Dedifferentiated amniotic fluid mesenchymal stem cell (primary cell): Measurements from ENCODE around the gene MYD88.
A peak's percentile ranks its signal among the peaks of the same experiment; 100 is the strongest.
"Not testable (repeated sequence)": the region's sequence is repeated elsewhere in the genome, so short reads cannot be mapped to it uniquely, and the experiment has no call there.

Experiments
- DNase-seq: peaks from one replicate; pipeline ENCODE4 v3.0.0-alpha.2; 2016; ENCODE audit errors: extremely low spot score

Gene MYD88

DNA sequence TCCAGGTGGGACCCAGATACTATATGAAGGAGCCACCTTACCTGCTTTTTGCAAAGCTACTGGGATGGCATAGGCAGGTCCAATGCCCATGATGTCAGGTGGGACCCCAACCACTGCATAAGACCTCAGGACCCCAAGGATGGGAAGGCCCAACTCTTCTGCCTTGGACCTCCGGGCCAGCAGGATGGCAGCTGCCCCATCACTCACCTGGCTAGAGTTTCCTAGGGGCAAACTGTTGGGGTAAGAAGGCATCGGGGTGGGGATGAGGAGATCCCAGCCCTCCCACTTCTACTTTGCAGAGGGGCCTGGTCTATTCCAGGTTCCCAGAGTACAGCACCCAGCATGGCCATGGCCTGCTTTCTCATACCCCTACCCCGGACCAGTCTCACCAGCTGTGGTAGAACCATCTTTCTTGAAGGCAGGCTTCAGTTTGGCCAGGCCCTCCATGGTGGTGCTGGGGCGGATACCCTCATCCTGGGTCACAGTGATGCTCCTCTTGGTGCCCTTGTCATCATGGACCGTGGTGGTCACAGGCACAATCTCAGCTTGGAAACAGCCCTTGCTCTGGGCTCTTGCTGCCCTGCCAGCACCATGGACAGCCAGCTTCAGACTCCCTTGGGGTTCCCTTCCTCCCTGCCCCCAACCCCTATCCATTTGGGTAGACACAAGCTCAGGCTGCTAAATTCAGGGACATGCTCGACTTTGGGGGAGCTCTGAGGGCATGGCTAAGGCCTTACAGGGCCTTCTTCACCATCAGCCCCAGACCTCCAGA is 12.2 kb upstream of the MYD88 start:
- DNase-seq = no peak

DNA sequence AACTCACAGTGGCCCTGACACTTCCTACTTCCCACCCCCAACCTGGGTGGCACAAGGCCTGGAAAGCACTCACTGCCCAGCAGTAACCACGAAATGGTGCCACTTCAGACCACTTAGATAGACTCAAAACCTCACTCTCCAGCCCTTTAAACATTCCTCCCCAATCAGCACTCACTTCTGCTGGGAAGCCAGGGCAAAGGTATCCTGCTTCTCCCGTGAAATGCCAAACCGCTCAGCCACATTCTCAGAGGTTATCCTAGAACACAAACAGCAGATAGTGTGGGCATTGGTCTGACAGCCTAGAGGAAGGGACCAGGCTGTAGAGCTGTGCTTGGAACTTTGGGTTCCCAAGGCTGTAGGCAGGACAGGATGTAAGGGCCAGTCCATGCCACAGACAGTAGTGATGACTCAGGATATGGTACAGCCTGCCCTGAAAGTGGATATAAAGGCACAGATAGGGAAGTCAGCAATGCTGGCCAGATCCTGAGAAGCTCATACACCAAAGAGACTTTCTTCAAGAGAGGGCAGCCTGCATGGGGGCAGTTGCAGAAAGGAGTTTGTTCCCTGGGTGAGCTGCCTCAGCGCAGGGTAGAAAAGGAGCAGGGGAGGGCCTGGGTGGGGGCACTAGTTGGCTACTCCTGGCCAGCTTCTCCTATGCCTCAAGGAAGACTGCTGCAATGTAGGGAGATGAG is 10.7 kb upstream of the MYD88 start:
- DNase-seq = no peak

DNA sequence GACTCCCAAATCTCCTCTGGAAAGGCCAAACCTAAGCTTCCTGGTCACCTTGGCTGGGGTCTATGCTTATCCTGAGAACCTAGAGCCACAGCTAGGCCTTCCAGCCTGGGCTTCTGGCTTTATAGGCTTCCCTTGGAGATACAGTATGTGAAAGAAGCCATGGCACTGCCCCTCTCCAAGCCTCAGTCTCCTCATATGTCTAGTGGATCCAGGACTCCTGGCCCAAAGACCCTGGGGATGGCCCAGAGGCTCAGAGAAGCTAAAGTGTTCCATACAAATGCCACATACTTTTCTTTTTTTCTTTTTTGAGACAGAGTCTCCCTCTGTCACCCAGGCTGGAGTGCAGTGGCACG is 10.2 kb upstream of the MYD88 start:
- no peak for DNase-seq

DNA sequence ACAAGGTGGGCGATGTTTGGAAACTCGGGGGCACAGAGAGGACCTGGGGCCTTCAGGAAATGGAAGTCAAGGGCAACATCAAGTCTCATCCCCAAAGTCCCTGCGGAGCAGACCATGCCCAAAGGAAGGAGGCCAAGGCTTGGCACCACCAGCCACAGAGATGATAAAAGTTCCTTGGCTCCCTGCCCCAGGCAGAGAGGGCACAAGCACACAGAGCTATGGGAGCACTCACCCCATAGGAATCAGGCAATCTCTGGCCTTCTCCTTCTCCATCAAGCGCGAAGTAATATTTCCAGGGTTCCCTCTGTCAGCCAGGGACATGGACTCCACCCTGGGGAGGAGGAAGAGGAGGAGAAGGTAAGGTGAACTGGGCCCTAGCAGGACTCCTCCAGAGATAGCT is 9.4 kb upstream of the MYD88 start:
- DNase-seq = no peak

DNA sequence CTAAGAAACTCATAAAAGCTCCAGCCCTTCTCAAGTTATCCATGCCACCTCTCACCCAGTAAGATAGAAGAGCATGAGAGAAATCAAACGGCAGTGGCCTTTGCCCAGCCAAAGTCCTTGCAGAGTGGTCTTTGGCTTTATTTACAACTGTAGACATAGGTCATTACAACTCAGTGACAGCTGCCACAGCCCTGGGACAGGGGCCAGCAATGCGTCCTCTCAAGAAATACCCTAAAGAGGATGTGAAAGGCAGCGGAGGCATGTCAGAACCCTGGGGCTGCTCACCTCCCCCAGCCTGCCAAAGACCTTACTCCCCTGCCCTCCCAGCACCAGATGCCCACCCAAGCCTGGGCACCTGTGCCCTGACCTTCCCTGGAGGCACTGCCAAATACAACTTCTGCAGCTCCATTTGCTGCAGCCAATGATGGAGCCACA is 7.8 kb upstream of the MYD88 start:
- DNase-seq = no peak

DNA sequence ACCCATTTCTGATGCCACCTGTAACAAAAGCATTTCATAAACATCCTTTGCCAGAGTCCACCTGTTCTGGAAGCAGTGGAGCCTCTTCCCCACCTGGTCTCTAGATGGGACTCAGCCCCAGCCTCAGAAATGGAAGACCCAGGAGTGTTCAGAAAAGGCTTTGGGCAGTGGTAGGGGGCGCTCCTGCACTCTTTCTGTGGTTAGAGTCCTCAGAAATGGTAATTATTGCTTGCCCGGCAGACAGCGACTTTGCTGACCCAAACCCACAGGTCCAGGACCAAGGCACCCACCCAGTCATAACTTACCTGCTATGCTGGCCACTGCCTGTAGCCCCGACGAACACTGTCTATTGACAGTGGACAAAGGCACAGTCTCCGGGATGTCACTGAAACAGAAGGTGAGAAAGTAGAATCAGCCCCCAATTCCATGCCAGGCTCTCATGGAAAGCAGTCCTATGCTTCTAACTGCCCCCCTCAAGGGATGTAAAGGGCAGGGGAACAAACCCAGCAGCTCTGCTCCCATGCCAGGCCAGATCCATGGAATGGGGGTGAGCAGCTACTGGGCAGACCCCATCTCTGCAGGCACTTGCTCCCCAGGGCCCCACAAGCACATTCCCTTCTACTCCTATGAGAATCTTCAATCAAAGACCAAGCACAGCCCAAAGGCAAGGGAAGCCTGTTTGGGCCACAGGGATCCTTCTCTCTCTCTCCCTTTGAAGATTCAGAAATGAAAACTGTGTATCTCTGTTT is 6.7 kb upstream of the MYD88 start:
- DNase-seq = no peak

DNA sequence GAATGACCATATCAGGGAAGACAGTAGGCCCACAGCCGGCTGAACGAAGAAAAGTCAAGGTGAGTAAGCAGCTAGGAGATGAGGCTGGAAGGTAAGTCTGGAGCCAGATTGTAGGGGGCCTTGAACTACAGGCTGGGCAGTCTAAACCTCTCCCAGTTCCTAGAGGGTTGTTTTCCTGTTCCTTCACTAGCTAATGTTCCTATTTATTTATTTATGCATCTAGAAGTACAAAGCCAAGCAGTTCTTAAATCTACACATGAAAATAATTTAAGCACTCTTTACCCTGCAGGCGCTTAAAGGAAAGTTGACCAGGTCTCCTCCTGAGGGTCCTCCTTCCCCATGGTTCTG is 5.3 kb upstream of the MYD88 start:
- DNase-seq = no peak

DNA sequence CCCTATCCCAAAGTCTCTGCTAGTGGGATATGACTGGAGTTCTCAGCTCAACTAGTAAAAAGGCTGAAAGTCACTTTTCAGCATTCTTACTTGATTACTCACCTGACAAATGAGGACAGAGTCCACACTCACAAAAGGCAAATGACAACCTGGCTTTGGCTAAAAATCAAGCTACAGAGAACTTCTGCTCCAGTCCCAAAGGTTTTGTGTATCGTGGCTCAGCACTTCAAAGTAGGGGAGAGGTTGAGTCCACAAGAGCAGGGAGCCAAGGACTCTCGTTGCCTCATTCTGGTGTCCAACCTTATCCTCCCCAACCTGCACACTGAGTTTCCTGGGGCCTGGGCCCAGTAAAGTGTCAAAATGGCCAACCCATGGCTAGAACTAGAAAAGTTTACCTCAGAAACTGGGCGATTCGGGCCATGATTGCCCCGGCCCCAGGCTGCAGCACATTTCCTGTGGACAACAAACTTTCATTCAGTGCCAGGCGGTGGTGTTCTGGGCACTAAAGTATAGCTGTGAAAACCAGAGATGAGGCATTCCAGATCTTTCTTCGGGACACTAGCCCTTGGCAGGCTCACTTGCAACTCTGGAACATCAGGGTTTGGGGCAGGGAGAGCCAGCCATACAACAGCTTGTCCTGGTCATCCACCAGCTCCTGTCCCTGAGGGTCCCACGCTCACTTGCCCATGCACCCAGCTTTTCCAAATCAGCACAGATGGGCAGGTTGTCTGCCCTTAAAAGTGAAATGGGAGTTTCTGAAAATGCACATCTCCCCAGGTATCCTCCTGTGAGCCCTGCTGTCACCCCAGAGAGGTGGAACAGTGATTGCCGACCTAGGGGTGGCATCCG is 4.7 kb upstream of the MYD88 start:
- DNase-seq = no peak

DNA sequence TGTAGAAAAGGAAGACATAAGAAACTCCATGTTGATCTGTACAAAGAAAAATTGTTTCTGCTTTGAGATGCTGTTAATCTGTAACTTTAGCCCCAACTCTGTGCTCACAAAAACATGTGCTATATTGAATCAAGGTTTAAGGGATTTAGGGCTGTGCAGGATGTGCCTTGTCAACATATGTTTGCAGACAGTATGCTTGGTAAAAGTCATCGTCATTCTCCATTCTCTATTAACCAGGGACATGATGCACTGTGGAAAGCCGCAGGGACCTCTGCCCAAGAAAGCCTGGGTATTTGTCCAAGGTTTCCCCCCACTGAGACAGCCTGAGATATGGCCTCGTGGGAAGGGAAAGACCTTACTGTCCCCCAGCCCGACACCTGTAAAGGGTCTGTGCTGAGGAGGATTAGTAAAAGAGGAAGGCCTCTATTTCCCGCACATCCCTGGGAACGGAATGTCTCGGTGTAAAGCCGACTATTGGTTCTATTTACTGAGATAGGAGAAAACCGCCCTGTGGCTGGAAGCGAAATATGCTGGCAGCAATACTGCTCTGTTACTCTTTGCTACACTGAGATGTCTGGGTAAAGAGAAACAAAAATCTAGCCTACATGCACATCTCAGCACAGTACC is 3.8 kb upstream of the MYD88 start:
- not testable (repeated sequence) for DNase-seq

DNA sequence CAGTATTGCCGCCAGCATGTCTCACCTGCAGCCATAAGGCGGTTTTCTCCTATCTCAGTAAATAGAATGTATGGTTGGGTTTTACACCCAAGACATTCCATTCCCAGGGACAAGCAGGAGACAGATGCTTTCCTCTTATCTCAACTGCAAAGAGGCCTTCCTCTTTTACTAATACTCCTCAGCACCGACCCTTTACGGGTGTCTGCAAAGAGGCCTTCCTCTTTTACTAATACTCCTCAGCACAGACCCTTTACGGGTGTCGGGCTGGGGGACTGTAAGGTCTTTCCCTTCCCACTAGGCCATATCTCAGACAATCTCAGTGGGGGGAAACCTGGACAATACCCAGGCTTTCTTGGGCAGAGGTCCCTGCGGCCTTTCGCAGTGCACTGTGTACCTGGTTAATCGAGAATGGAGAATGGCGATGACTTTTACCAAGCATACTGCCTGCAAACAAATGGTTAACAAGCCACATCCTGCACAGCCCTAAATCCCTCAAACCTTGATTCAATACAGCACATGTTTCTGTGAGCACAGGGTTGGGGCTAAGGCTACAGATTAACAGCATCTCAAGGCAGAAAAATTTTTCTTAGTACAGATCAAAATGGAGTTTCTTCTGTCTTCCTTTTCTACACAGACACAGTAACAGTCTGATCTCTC is 2.7 kb upstream of the MYD88 start:
- not testable (repeated sequence) for DNase-seq

DNA sequence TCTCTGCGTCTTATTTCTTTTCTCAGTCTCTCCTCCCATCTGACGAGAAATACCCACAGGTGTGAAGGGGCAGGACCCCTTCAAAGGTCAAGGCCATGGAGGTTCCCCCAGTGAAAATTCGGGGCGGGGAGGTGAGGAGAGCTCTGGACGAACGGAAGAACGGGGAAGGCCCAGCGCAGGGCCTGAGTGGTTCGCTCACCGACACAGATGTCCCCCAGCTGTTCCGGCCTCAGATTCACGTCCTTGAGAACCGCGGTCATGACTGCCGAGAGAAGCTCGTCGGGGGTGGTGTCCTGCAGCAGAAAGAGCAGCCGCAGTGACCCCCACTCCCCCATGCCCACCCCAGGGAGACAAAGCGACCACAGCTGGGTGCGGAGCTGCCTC is 2.1 kb upstream of the MYD88 start:
- DNase-seq = no peak

DNA sequence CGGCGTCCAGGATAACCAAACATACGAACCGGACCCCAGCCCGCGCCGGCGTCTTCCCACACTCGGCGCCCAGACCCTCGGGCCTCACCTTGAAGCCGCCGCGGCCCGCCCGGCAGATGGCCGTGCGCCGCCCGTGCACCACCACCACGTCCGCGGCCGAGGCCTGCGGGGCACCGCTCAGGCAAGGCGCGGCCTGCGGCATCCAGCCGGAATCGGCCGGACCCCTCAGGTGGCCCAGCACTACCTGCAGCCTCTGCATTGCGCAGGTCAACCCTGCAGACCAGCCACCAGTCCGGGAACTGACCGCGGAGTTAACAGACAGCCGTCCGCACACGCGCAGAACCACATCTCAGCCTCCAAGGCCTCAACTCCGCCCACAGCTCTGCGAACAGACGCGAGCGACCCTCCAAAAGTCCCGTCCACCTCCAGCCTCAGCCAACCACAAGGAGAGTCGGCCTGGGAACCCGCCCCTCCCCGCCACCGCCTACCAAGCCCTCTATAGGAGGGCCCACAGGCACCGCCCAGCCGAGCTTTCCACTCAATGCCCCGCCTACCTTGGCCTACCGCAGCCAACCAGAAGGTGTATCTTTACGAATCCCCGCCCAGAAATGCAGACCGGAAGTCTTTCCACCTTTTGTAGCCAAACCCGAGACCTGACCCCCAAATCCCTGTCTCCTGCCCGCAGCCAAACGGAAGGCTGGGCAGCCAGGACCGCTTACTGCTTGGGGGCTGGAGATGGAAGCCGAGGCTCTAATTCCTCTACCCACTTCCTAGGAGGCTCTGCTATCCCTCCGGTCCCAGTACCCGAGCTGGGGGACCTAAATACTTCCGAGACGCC is 1.5 kb upstream of the MYD88 start, which contains the start of gene ACAA1:
ACAA1 (minus strand) TSS at position 351 of the 838 bp plus-strand sequence; CDS start at position 259, 92 bp downstream.
- DNase-seq = peak; percentile 99

DNA sequence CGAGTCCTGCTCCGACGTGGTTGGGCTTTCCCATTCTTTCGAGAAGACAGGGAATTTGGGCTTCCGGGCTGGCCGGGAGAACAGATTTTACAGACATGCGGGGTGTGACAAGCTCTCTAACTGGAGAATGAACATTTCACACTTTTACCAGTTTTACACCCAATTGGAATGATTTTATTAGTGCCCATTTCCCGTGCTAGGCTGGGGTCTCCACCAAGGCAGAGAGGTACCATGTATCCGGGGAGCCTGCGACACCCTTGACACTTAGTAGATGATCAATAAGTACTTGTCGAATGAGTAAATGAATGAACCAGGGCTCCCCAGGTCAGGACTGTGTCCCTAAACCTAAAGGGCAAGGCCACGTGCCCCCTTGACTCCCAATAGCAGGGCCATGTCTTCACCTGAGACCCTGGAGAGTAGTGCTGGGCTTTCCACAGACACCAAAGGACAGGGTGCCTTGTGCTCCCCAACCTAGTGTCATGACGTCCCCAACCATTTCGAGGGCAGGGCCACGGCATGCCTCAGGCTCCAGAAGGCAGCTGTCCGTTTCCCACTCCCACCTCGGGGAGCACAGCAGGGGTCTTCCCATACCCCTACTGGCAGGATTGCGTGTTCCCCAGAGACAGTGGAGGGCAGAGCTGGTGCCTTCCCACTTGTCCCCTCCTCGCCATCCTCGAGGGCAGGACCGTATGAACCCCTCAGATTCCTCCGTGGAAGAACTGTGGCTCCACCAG is 679 bp upstream of the MYD88 start:
- no peak for DNase-seq

DNA sequence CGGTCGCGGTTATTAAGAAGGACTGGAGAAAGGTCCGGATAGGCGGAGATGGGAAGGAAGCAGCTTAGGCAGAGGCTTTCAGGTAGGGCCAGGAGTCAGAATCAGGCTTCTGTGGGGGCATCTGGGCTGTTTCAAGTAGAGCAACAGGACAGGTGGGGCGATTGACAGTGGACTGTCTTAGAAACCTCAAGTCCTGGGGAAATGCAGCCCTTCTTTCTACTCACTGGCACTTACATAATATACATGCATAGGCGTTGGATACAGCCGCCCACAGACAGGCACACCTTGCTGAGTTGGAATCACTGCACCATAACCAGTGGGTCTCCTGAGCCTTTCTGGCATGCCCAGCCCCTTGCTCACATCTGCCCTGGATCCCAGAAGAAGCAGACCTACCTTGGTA is 730 bp downstream of the MYD88 start:
- DNase-seq = no peak

DNA sequence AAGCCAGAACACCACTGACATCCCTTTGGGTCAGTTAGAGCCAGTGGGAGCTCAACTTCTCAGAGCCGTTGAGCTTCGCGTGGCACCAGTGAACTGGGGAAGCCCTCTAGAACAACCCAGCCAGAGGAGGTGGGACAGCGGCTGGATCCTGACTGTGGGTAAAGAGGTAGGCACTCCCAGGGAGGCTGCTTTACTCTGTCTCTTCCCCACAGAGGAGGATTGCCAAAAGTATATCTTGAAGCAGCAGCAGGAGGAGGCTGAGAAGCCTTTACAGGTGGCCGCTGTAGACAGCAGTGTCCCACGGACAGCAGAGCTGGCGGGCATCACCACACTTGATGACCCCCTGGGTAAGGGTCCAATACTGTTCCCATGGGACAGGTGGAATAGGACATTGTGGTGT is 1.2 kb downstream of the MYD88 start:
- no peak for DNase-seq

DNA sequence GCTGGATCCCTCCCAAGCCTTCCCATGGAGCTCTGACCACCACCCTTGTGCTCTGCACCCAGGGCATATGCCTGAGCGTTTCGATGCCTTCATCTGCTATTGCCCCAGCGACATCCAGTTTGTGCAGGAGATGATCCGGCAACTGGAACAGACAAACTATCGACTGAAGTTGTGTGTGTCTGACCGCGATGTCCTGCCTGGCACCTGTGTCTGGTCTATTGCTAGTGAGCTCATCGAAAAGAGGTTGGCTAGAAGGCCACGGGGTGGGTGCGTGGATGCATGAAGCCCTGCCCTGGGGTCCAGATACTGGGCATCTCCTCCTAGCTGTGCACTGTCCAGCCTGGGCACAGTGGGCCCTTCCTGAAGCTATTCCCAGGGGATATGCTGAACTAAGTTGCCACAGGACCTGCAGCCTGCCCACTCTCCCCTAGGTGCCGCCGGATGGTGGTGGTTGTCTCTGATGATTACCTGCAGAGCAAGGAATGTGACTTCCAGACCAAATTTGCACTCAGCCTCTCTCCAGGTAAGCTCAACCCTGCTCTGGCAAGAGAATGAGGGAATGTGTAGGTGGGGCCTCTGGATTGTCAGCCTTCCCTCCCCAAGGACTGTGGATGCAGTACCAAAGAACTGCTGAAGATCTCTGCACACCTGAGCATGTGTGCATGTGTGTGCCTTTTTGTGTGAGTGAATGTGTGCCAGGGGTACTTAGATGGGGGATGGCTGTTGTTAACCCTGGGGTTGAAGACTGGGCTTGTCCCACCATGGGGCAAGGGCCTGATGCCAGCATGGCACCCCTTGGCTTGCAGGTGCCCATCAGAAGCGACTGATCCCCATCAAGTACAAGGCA is 2.1 kb downstream of the MYD88 start:
- DNase-seq = no peak

DNA sequence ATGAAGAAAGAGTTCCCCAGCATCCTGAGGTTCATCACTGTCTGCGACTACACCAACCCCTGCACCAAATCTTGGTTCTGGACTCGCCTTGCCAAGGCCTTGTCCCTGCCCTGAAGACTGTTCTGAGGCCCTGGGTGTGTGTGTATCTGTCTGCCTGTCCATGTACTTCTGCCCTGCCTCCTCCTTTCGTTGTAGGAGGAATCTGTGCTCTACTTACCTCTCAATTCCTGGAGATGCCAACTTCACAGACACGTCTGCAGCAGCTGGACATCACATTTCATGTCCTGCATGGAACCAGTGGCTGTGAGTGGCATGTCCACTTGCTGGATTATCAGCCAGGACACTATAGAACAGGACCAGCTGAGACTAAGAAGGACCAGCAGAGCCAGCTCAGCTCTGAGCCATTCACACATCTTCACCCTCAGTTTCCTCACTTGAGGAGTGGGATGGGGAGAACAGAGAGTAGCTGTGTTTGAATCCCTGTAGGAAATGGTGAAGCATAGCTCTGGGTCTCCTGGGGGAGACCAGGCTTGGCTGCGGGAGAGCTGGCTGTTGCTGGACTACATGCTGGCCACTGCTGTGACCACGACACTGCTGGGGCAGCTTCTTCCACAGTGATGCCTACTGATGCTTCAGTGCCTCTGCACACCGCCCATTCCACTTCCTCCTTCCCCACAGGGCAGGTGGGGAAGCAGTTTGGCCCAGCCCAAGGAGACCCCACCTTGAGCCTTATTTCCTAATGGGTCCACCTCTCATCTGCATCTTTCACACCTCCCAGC is 2.9 kb downstream of the MYD88 start:
- no peak for DNase-seq

DNA sequence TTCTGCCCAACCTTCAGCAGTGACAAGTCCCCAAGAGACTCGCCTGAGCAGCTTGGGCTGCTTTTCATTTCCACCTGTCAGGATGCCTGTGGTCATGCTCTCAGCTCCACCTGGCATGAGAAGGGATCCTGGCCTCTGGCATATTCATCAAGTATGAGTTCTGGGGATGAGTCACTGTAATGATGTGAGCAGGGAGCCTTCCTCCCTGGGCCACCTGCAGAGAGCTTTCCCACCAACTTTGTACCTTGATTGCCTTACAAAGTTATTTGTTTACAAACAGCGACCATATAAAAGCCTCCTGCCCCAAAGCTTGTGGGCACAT is 3.5 kb downstream of the MYD88 start:
- no peak for DNase-seq
